B cell (primary cell): ENCODE results near the gene PTPN13.

Experiments used
- CTCF ChIP-seq: fragments of 200-600 bp; IDR thresholded peaks from one replicate; pipeline ENCODE4 v1.8.0; 2022; ENCODE audit warnings: antibody characterized with exemption, mild to moderate bottlenecking
- EZH2 ChIP-seq: IDR thresholded peaks from 2 replicates; pipeline ENCODE4 v1.6.1; 2012; ENCODE audit warnings: borderline replicate concordance, low read depth, mild to moderate bottlenecking, moderate library complexity, low read length; ENCODE audit not compliant: insufficient read depth, poor library complexity, severe bottlenecking

DNA sequence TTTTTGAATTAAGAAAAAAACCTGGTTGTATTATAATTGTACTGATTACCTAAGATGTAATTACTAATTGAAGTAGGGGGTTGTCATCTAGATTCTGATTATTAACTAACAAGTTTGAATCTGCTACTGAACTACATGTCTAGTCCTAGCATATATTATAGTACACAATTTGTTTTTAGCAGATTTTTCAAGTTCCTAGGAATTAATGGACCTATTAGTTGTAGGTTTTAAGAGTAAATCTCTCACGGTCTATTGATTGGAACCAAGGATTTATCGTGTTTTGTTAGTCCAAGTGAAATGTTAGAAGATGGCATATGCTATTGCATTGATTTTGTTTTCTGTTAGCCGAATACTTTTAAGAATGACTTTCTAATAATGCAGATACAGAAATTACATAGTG lies 20.8 kb downstream of the PTPN13 start:
- TF ChIP-seq CTCF = no peak
- TF ChIP-seq EZH2 = no peak
